Measurements from ENCODE around the gene TTN. TPM values are rescaled to one million over a fixed set of nuclear protein-coding genes. Genes with fewer than 3 reads are reported as not detected.

Gene TTN
- polyA plus RNA-seq, 3 donors, result under 0.01 to 0.12 (median 0.08) TPM

DNA sequence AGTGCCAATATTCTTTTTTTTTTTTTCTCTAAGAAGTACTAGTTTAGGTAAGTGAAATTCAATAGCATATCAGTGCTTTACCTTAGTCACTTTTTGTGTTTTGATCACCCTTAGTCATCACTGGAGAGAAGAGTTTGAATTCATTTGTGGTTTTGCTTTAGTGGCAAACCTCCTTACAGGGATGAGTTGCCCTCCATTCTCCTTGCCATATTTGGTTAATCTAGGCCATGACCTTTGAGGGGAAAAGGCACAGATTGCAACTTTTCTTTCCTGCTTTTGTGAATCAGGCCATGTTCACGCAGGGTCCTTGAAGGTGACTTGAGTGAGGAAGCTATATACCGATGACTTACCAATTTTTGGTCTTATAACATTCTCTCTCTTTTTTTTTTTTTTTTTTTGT is 292.6 kb downstream of the TTN start:
- H4K20me1 ChIP-seq (ENCODE audit: insufficient read depth, low read length), result no peaks in the 10 kb centered on the region
- WGBS (ENCODE audit: insufficient coverage), result no CpG with 5 or more reads among the region's 2 CpGs
- TF ChIP-seq, protein P1, sequence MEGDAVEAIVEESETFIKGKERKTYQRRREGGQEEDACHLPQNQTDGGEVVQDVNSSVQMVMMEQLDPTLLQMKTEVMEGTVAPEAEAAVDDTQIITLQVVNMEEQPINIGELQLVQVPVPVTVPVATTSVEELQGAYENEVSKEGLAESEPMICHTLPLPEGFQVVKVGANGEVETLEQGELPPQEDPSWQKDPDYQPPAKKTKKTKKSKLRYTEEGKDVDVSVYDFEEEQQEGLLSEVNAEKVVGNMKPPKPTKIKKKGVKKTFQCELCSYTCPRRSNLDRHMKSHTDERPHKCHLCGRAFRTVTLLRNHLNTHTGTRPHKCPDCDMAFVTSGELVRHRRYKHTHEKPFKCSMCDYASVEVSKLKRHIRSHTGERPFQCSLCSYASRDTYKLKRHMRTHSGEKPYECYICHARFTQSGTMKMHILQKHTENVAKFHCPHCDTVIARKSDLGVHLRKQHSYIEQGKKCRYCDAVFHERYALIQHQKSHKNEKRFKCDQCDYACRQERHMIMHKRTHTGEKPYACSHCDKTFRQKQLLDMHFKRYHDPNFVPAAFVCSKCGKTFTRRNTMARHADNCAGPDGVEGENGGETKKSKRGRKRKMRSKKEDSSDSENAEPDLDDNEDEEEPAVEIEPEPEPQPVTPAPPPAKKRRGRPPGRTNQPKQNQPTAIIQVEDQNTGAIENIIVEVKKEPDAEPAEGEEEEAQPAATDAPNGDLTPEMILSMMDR (IDR thresholded peaks at IDR 0.05), result no peak

DNA sequence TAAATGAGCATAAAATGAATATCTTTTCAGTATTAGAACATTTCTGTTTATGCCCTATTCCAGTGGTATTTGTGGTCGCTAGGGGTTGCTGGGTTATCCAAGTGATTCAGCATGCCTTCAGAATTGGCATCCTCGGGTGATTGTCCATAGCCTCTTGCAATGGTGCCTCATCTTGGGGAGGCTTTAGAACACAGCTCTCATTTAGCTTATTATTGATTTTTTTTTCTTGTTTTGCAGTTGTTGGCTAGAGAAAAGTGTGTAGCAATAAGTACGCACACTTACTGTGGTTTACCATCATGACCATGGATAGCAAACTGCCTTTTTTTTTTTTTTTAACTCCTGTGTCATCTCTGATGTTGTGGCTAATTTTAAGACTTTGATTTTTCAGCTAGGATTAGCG is 293.3 kb downstream of the TTN start:
- Histone ChIP-seq H3K4me2 (replicated peaks; ENCODE audit: extremely low read depth, low read length, poor library complexity, severe bottlenecking) (no peak overlapping the region), H3K79me2 (ENCODE audit: insufficient read depth, low read length) (no peaks in the 10 kb centered on the region), H3K9me3 (replicated peaks in 1 of 2; ENCODE audit: control insufficient read depth in 1 of 2, insufficient read depth in 1 of 2, low read length in 2 of 2) (no peaks in the 10 kb centered on the region), H3K4me1 (ENCODE audit: control insufficient read depth in 1 of 2, insufficient read depth in 2 of 2, low read length in 2 of 2) (no peaks in the 10 kb centered on the region), H2AFZ (ENCODE audit: insufficient read depth, low read depth, low read length, poor library complexity, severe bottlenecking) (no peak overlapping the region), H3K27ac (ENCODE audit: low read depth in 1 of 2, low read length in 2 of 2) (no peak overlapping the region), H3K36me3 (replicated peaks in 1 of 2; ENCODE audit: control insufficient read depth in 1 of 2, insufficient read depth in 2 of 2, low read length in 2 of 2) (peaks cover 31 to 82% of the 10 kb centered on the region in 2 donors), H3K4me3 (replicated peaks in 1 of 3; ENCODE audit: low read depth in 2 of 3, low read length in 3 of 3) (no peak overlapping the region), H3K27me3 (ENCODE audit: control insufficient read depth in 2 of 2, insufficient read depth in 2 of 2, low read length in 2 of 2) (no peaks in the 10 kb centered on the region), H3K9ac (ENCODE audit: insufficient read depth, low read length, poor library complexity, severe bottlenecking) (no peak overlapping the region), H4K20me1 (ENCODE audit: insufficient read depth, low read length) (no peaks in the 10 kb centered on the region)
- peaks cover 0 to 2% (median 0%) of the 10 kb centered on the region in 7 donors for H3K9me3 Mint-ChIP-seq
- 93% methylated on average over 2 of the region's 4 CpGs for WGBS (ENCODE audit: insufficient coverage)
- no peak for DNase-seq
- H3K4me3 Mint-ChIP-seq, result no peak overlapping the region
- H3K36me3 Mint-ChIP-seq, result peaks cover 64 to 80% of the 10 kb centered on the region in 2 donors
- TF ChIP-seq, protein P1 (IDR thresholded peaks at IDR 0.05), result no peak
- H3K27ac Mint-ChIP-seq, result no peak overlapping the region
- intact Hi-C loops (cut with micrococcal nuclease), result no loop called here
- H3K27me3 Mint-ChIP-seq (ENCODE audit: low read depth in 3 of 3), result no peaks in the 10 kb centered on the region
- H3K4me1 Mint-ChIP-seq, result peaks cover 2% of the 10 kb centered on the region

More for the DNA sequence above, 292.6 kb downstream of the TTN start:
- H3K4me3 Mint-ChIP-seq, result no peak overlapping the region
- Histone ChIP-seq H3K27ac (ENCODE audit: low read depth in 1 of 2, low read length in 2 of 2) (no peak overlapping the region), H3K36me3 (replicated peaks in 1 of 2; ENCODE audit: control insufficient read depth in 1 of 2, insufficient read depth in 2 of 2, low read length in 2 of 2) (peaks cover 29 to 87% of the 10 kb centered on the region in 2 donors), H3K9ac (ENCODE audit: insufficient read depth, low read length, poor library complexity, severe bottlenecking) (no peak overlapping the region), H3K9me3 (replicated peaks in 1 of 2; ENCODE audit: control insufficient read depth in 1 of 2, insufficient read depth in 1 of 2, low read length in 2 of 2) (no peaks in the 10 kb centered on the region), H3K79me2 (ENCODE audit: insufficient read depth, low read length) (no peaks in the 10 kb centered on the region), H2AFZ (ENCODE audit: insufficient read depth, low read depth, low read length, poor library complexity, severe bottlenecking) (no peak overlapping the region), H3K4me3 (replicated peaks in 1 of 3; ENCODE audit: low read depth in 2 of 3, low read length in 3 of 3) (no peak overlapping the region), H3K27me3 (ENCODE audit: control insufficient read depth in 2 of 2, insufficient read depth in 2 of 2, low read length in 2 of 2) (no peaks in the 10 kb centered on the region), H3K4me1 (ENCODE audit: control insufficient read depth in 1 of 2, insufficient read depth in 2 of 2, low read length in 2 of 2) (no peaks in the 10 kb centered on the region), H3K4me2 (replicated peaks; ENCODE audit: extremely low read depth, low read length, poor library complexity, severe bottlenecking) (no peak overlapping the region)
- H3K27ac Mint-ChIP-seq, result no peak overlapping the region
- intact Hi-C loops (cut with micrococcal nuclease), result no loop called here
- H3K4me1 Mint-ChIP-seq, result no peaks in the 10 kb centered on the region
- no peaks in the 10 kb centered on the region for H3K27me3 Mint-ChIP-seq (ENCODE audit: low read depth in 3 of 3)
- peaks cover 59 to 84% of the 10 kb centered on the region in 2 donors for H3K36me3 Mint-ChIP-seq
- DNase-seq, result no peak
- H3K9me3 Mint-ChIP-seq, result peaks cover 0 to 2% (median 0%) of the 10 kb centered on the region in 7 donors

All from CD14-positive monocyte (primary cell).